Endothelial cell (in vitro differentiated cells): ENCODE results near the gene CORO2A. TPM values are rescaled to one million over a fixed set of nuclear protein-coding genes. Genes with fewer than 3 reads are reported as not detected.
"Not testable (repeated sequence)": the region's sequence is repeated elsewhere in the genome, so short reads cannot be mapped to it uniquely, and the experiment has no call there.

Source experiments
- DNase-seq: peaks from one replicate; pipeline ENCODE4 v3.0.0; 2021; ENCODE audit warnings: low spot score
- H3K27ac Mint-ChIP-seq: one replicate; pipeline ENCODE4 v1.8.0; 2021; ENCODE audit warnings: mixed read lengths, inconsistent platforms; ENCODE audit not compliant: unreplicated experiment
- H3K27me3 Mint-ChIP-seq: one replicate; pipeline ENCODE4 v1.8.0; 2021; ENCODE audit warnings: mild to moderate bottlenecking, moderate library complexity, mixed read lengths, inconsistent platforms; ENCODE audit not compliant: unreplicated experiment
- H3K36me3 Mint-ChIP-seq: one replicate; pipeline ENCODE4 v1.8.0; 2021; ENCODE audit warnings: mild to moderate bottlenecking, low read depth, mixed read lengths, inconsistent platforms; ENCODE audit not compliant: unreplicated experiment
- H3K4me1 Mint-ChIP-seq: one replicate; pipeline ENCODE4 v1.8.0; 2021; ENCODE audit warnings: mild to moderate bottlenecking, mixed read lengths, inconsistent platforms; ENCODE audit not compliant: unreplicated experiment
- H3K4me3 Mint-ChIP-seq: one replicate; pipeline ENCODE4 v1.8.0; 2021; ENCODE audit warnings: mild to moderate bottlenecking, mixed read lengths, inconsistent platforms; ENCODE audit not compliant: unreplicated experiment
- H3K9me3 Mint-ChIP-seq: one replicate; pipeline ENCODE4 v1.8.0; 2021; ENCODE audit warnings: mixed read lengths, inconsistent platforms; ENCODE audit not compliant: unreplicated experiment
- CTCF ChIP-seq: fragments of 200-600 bp; sonication (generic); IDR thresholded peaks from one replicate; pipeline ENCODE4 v1.5.0; 2021; ENCODE audit warnings: antibody characterized with exemption; ENCODE audit not compliant: unreplicated experiment
- total RNA-seq: library from RNA; stranded (reverse); fragmentation: NEBNext Ultra II Directional; extraction: Animal tissue kit (Norgen Biotek cat#: 25700); gene quantifications from one replicate; pipeline ENCODE4 v1.2.1, GENCODE V29; 2021; ENCODE audit not compliant: unreplicated experiment

The CORO2A gene
- total RNA-seq, 1 donor from 2014 or later: 5.5 TPM

- H3K4me3 Mint-ChIP-seq: no peak overlapping the region
- DNase-seq: no peak
- no peaks in the 10 kb centered on the region for H3K9me3 Mint-ChIP-seq
- TF ChIP-seq CTCF: no peak
- H3K4me1 Mint-ChIP-seq: peaks cover 11% of the 10 kb centered on the region
- no peak overlapping the region for H3K27ac Mint-ChIP-seq
- no peaks in the 10 kb centered on the region for H3K36me3 Mint-ChIP-seq
- peaks cover 5% of the 10 kb centered on the region for H3K27me3 Mint-ChIP-seq
Observed at GRCh38 chr9:98178874-98179850, 13.3 kb downstream of the CORO2A start.

GRCh38 chr9:98176391-98177259 lies 15.8 kb downstream of the CORO2A start:
- H3K4me1 Mint-ChIP-seq: peaks cover 20% of the 10 kb centered on the region
- no peak overlapping the region for H3K27ac Mint-ChIP-seq
- no peaks in the 10 kb centered on the region for H3K9me3 Mint-ChIP-seq
- H3K27me3 Mint-ChIP-seq: peaks cover 11% of the 10 kb centered on the region
- no peaks in the 10 kb centered on the region for H3K36me3 Mint-ChIP-seq
- no peak for DNase-seq
- peak overlapping the region; percentile 14 for H3K4me3 Mint-ChIP-seq
- TF ChIP-seq CTCF: no peak

GRCh38 chr9:98175762-98176161 lies 16.7 kb downstream of the CORO2A start:
- no peak overlapping the region for H3K4me3 Mint-ChIP-seq
- peaks cover 9% of the 10 kb centered on the region for H3K27me3 Mint-ChIP-seq
- no peak overlapping the region for H3K27ac Mint-ChIP-seq
- no peaks in the 10 kb centered on the region for H3K36me3 Mint-ChIP-seq
- peaks cover 22% of the 10 kb centered on the region for H3K4me1 Mint-ChIP-seq
- no peak for TF ChIP-seq CTCF
- no peaks in the 10 kb centered on the region for H3K9me3 Mint-ChIP-seq
- no peak for DNase-seq

GRCh38 chr9:98175028-98175569 lies 17.3 kb downstream of the CORO2A start:
- H3K4me1 Mint-ChIP-seq: peaks cover 23% of the 10 kb centered on the region
- H3K27ac Mint-ChIP-seq: peak overlapping the region; percentile 61

GRCh38 chr9:98174502-98174918 lies 17.9 kb downstream of the CORO2A start:
- peak overlapping the region; percentile 92 for H3K27ac Mint-ChIP-seq

More at GRCh38 chr9:98175028-98175569, 17.3 kb downstream of the CORO2A start:
- H3K4me3 Mint-ChIP-seq: no peak overlapping the region
- TF ChIP-seq CTCF: no peak
- H3K27me3 Mint-ChIP-seq: peaks cover 8% of the 10 kb centered on the region
- no peaks in the 10 kb centered on the region for H3K36me3 Mint-ChIP-seq
- no peak for DNase-seq
- H3K9me3 Mint-ChIP-seq: no peaks in the 10 kb centered on the region

More at GRCh38 chr9:98174502-98174918, 17.9 kb downstream of the CORO2A start:
- not testable (repeated sequence) for H3K36me3 Mint-ChIP-seq, H3K4me3 Mint-ChIP-seq, H3K27me3 Mint-ChIP-seq, H3K9me3 Mint-ChIP-seq
- DNase-seq: peak; percentile 31
- H3K4me1 Mint-ChIP-seq: peaks cover 23% of the 10 kb centered on the region
